HG03039 (cell line): ENCODE data around the gene LEO1.

Source experiments
- ATAC-seq: cut with Tn5 transposase; IDR thresholded peaks from one replicate; pipeline ENCODE4 v1.9.1; 2021; ENCODE audit warnings: mild to moderate bottlenecking, moderate library complexity; ENCODE audit not compliant: unreplicated experiment

LEO1 gene

DNA sequence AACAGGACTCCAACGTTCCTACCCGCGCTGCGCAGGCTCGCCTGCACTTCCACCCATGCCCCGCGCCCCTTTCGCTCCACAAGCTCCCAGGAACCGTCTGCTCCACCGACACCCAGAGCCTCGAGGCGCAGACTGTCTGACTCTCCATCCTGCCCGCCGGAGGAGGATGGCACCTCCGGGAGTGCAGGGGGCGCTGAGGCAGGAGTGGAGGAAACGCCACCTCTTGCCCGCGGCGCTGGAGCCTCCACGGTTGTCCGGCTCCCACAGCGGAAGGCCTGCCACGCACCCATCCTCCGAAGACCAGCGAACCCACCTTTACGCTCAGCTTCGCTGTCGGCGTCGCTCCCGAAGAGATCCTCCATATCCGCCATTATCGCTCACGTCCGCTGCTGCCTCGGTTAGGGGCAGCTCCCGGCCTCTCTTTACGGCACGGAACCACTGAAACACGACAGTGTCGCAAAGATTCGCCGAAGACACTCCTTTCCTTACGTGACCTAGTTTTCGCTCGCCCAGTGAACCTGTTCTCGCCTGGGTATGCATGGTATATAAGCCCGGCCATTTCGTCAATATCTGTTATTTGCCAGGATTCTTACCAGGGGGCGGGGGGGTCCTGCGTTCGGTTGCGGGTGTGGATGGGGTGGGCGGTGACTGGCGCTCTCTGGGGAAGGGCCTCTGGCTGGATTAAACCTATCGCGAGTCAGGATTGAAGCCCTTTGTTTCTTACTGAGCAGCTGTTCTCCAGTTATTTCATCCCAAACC lies at the start of gene LEO1:
TSS of gene LEO1 (minus strand) at position 404 of the 759 bp plus-strand sequence. CDS start at position 371, 33 bp downstream.
- ATAC-seq = peak; percentile 77

- no peak for ATAC-seq
Observed at GRCh38 chr15:52021128-52021671, 49.6 kb upstream of the LEO1 start.

GRCh38 chr15:52020221-52021085 lies 48.9 kb upstream of the LEO1 start:
- no peak for ATAC-seq

DNA sequence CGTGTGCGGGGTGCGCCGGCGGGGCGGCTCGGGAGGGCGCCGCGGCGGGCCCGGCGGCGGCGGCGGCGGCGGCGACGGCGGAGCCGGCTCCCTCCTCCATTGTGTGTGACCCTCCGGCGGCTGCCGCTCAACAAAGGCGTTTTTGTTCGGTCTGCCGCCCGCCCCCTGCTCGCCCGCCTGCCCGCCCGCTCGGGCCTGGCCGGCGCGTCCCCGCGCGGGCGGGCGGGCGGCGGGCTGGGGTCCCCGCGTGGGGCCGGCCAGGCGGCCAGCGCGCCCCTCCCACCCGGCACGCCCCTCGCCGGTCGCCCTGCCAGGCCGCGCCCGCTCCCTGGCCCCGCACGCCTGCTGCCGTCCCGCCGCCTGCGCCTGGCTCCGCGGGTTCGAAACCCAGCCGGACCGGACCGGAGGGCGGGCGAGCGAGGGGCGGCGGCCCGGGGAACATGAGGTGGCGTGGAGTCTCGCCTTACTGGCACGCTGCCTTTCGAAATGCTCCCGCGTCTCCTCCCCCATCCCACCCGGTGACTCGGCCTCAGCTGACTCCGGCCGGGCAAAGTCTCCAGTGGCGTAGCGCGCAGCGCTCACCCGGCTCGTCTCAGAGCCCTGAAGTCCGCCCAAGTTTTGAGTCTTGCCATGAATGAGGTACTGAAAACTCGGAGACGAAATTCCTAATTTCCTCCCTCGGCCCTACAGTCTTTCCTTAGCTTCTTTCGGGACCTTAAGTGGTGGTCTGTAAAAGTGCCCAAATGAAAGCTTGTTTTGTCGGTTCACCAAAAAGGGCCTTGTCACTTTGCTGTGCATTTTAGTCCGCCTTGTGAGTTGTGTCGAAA lies 48.0 kb upstream of the LEO1 start:
- ATAC-seq = peak; percentile 52

- ATAC-seq = peak; percentile 65
Observed at GRCh38 chr15:52018693-52019393, 47.3 kb upstream of the LEO1 start, which contains the start of gene MAPK6. TSS of gene MAPK6 (plus strand) at chr15:52019219. CDS start at chr15:52046461, 27,242 bp downstream.

- no peak for ATAC-seq
Observed at GRCh38 chr15:52018244-52018643, 46.7 kb upstream of the LEO1 start.

- ATAC-seq = no peak
Observed at GRCh38 chr15:52016316-52016715, 44.7 kb upstream of the LEO1 start.

DNA sequence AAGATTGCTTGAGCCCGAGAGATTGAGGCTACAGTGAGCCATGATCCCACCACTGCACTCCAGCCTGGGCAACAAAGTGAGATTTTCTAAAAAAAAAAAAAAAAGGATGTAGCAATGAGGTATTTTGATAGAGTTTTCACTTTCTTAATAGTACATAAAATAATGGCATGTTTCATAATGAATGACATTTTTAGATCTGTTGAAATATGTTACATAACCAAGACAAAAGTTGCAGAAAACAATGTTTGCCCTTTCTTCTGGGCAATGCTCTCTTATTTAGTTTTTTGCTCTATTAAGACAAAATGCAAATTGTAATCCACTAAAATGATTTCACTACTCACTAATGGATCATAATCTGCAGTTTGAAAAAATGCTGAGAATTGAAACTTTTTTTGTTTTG lies 43.0 kb upstream of the LEO1 start:
- no peak for ATAC-seq

DNA sequence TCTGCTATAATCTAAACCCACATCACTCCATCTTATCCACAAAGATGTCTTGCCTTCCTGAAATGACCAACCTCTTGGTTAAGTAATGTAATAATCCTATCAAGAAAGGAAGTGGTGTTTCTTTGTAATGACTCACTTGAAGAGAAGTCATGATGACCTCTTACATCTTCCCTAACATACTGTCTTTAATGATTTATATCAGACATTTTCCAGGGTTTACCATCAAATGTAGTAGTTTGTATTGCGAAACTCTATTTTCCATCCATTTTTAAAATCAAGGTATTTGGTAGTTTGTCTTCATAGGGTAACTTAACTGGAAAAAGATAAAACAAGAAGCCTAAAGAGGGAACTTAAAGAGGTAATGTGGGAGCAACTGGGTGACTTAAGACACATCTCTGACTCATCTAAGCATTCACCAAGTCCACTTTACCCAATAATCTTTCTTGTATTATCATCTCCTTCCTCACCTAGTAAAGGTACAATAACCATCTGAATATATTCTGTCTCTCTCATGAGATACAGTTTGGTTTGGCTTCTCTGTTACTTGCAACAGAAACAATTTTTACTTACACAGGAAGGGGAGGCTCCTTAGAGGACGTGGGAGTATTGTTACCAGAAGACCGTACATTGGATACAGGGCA lies 41.7 kb upstream of the LEO1 start:
- no peak for ATAC-seq

- no peak for ATAC-seq
Observed at GRCh38 chr15:52012210-52012609, 40.6 kb upstream of the LEO1 start.

- ATAC-seq = no peak
Observed at GRCh38 chr15:52011711-52012144, 40.1 kb upstream of the LEO1 start.

GRCh38 chr15:52010633-52011595 lies 39.3 kb upstream of the LEO1 start:
- ATAC-seq = no peak

GRCh38 chr15:52008698-52009434 lies 37.3 kb upstream of the LEO1 start:
- ATAC-seq = no peak

DNA sequence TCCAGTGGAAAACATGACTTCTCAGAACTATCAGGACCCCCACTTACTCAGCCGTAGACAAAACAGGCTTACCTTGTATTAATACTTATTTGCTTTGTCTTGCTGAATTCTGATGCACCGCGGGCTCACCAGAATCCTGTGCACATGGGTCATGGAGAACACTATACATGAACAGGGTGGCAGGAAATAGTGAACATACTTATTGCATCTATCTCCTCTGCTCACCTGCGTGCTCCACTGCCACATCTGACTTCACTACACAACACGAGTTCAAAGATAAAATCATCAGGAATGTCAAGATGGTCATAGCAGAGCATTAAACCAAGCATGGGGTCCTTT lies 36.8 kb upstream of the LEO1 start:
- ATAC-seq = no peak

DNA sequence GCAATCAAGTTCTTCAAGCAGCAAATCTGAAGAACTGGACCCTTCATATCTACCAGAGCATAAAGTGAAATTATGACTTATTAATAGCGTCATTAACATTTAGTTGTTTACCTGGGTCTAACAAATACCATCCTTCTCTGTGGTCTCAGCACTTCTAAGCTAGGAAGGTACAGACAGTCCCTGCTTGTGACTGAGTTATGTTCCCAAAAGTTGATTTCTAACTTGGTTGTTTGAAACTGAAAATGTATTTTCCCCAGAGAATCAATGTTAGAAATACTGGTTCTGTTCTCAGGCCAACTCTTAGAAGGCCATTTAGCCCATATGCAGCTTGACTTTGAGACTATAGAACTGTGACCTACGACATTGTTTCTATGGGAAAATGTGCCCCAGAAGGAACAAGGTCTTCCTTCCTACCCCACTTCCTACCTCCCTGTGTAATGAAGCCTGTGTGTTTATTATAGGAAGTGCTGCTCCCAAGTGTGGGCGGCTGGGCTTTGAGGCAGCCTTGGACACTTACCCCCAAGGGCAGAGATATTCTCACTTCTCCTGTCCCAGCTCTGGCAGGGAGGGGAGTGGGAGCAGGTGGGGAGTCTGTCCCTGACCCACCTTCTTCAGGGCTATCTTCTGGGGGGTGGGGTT lies 35.2 kb upstream of the LEO1 start:
- ATAC-seq = peak; percentile 22

DNA sequence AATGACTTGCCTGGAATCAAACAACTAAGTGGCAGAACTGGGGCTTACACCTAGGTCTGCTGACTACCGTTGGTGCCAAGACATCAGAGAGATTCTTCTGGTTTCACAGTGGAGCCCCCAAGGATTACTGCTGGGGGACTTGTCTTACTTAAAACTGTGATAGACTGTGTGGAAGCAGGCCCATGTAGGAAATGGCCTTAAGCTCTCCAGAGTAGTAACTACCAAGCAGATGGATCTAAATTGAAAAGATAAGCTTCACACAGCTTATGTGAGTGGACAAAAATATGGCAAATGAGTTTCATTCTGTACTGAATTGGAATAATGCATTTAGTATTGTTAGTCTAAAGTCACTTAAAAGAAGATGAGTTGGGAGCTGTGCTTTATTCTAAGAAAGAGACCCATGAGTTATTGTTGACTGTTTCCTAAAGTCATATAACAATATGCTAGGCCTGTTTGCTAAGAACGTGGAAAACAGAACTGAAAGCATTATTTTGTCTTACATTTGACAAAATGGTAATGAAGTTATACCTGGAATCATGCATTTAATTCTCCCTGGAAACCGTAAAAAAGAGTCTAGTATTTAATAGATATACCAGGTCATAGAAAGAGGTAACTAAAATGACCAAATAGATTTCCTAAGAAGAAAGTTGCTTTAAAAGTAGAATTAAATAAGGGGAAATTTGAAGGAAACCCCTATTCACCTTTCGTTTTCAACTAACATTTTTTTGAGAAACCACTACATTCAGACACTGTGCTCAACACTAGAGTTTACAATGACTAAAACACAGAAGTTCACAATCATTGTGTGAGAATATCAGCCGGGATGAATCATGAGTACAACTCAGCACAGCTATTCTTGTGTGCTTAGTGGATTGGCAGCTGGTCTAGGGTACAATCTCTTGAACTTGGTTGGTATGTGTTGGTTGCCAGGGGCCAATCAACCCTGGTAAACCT lies 34.4 kb upstream of the LEO1 start:
- ATAC-seq = peak; percentile 64
